ENCODE results near the gene CYP2D6.

- no peak for TF ChIP-seq CTCF (IDR thresholded peaks at IDR 0.05; ENCODE audit: control extremely low read depth in 1 of 3, insufficient read depth in 1 of 3, low read depth in 1 of 3, low read length in 3 of 3)
- no peak for TF ChIP-seq ZNF274 (IDR thresholded peaks at IDR 0.05; ENCODE audit: borderline replicate concordance, extremely low read depth, low read length)
- TF ChIP-seq RNF2 (IDR thresholded peaks at IDR 0.05; ENCODE audit: borderline replicate concordance, low read depth, low read length, missing control alignments, poor library complexity, severe bottlenecking) = no peak
Observed at GRCh38 chr22:42160251-42160650, 29.6 kb upstream of the CYP2D6 start.

All from H1 (cell line).